Measurements from ENCODE around the gene AFAP1.
A peak's percentile ranks its signal among the peaks of the same experiment; 100 is the strongest.
"Not testable (repeated sequence)": the region's sequence is repeated elsewhere in the genome, so short reads cannot be mapped to it uniquely, and the experiment has no call there.

Gene AFAP1

DNA sequence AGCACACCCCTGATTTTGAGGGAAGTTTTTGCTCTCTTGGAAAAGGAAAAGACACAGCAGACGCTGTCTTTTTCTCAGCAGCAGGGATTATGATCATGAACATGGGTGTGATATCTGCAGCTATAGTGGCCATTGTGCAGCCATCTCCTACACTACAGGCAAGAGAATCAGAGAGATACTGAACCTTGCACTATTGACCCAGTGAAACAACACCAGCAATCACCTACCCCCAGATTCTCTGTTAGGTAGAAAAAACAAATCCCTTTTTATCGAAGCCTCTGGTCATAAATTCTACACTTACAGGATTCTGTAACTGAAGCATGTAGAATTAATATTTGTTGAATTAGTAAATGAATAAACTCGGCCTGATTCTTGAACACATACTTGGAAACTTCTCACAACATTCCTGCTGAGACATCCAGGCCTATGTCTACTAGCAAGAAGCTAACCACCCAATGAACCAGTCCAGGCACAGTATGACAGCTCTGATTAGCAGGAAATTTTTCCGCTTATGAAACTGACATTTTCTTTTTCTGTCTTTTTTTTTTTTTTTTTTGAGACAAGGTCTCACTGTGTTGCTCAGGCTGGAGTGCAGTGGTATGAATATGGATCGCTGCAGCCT lies 5.0 kb upstream of the AFAP1 start:
- no peak for ATAC-seq
- no peak for DNase-seq

DNA sequence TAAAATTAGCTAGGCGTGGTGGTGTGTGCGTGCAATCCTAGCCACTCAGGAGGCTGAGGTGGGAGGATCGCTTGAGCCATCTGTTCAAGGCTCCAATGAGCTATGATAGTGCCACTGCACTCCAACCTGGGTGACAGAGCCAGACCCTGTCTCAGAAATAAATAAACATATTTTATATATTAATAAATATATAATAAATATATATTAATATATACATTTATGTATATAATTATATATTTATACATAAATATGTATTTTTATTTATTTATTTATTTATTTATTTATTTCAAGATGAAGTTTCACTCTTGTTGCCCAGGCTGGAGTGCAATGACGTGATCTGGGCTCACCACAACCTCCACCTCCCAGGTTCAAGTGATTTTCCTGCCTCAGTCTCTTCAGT lies 4.0 kb upstream of the AFAP1 start:
- not testable (repeated sequence) for ATAC-seq, DNase-seq

DNA sequence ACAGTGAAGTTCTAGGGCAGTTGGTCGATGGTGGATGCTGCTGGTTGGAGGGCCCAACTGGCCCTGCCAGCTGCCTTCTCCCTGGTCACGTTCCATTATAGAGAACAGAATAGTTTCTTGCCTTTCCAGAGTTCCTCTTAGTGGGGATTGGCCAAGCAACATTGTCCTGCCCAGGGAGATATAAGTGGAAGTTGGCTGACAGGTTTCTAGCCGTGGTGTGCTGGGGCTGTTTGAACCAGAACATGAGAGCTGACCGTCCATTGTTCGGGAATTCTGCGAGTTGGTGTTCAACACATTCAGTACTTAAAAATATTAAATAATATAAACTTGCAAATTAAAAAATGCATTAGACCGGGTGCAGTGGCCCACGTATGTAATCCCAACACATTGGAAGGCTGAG lies 3.5 kb upstream of the AFAP1 start:
- DNase-seq (no peak), ATAC-seq (no peak)

DNA sequence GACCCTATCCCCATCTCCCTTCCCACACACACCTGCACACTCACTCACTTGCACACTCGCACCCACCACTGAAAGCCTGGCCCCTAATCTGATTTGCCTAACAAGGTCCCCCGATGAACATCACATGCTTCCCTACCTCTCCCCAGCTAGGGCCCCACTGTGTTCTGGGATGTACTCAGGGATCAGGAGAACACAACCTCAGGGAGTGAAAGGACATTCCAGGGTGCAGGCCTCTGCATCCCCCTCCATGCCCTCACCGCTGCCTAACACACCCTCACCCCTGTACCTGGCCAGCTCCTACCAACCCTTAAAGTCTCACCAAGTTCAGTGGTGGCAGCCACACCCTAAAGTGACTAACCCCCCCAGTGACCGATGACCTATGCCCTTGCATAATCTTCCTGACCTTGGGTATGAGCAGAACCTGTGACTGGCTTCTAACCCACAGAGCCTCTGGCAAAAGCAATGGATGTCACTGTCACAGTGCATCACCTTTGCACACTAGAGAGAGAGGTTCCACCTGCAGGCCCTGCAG lies 2.4 kb upstream of the AFAP1 start:
- DNase-seq (no peak), ATAC-seq (no peak)

DNA sequence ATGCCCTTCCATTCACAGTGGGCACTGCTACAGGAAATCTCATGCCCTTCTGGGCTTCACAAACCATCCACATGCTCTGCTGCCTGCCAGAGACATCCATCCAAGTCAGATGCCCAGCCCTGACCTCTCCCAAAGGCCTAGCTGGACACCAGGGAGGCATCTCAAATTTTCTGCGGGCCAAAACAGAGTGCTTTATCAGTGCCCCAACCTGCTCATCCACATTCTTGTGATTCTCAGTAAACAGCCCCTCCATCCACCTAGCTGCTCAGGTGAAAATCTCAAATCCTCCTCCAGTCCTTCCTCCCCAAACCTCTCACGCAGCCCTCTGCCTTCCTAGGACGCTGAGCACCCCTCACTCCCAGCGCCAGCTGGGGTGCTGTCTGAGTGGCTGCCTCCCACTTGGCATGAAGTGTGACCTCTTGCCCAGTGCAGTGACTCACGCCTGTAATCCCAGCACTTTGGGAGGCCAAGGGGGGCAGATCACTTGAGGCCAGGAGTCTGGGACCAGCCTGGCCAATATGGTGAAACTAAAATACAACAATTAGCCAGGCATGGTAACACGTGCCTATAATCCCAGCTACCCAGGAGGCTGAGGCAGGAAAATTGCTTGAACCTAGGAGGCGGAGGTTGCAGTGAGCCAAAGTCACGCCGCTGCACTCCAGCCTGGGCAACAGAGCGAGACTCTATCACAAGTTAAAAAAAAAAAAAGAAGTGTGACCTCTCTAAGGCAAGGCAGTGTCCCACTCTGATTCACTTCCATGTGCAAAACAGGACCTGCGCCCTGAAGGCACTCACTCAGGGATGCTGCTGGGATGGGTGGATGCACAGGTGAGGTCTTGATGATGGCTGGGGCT lies 1.7 kb upstream of the AFAP1 start:
- ATAC-seq (no peak), DNase-seq (no peak)

DNA sequence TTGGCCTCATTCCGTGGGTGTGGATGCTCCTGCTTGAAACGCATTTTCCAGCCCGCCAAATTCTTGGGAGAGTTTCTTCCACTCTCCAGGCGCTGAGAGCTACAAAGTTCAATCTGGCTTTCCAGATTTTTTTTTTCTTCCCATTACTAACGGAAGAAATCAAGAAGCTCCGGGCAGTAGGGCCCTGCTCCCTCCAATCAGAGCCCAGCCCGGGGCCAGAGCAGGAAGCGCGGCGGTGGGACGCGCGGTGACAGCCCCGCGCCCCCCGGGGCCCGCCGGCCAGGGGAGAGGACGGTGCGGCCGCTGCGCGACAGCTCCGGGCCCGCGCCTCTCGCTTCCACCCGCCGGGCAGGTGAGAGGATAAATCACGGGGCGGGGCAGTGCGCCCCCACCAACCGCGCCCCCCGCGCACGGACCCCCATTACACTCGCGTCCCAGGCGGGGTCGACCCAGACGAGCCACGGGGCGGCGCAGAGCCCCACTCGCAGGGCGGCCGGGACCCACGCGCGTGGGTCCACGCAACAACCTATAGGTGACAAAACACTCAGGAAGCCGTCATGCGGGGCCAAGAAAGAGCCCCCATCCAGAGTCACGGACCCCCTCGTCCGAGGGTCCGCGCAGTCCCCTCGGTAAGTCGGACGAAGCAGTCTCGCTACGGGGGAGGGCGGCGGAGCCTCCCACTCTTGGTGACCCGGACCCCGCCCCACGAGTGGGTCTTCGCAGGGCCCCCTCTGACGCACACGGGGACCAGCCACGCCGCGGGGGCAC lies 868 bp downstream of the AFAP1 start:
- no peak for ATAC-seq
- no peak for DNase-seq

DNA sequence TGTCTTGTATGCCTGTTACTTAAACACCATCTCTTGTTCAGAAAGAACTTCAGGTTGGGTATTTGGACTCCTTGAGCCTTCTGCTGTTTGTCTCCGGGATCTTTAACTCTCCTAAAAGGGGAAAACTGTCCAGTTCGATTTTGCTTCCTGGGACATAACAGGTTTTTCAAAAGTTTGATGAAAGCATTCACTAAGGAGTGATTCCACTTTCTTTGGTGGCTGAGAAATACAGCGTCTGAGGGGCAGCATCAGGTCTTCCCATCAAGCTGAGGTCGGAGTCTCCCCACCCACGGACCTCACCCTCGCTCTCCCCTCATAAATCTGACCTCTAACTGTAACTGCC lies 1.4 kb downstream of the AFAP1 start:
- DNase-seq (peak; percentile 37), ATAC-seq (no peak)

DNA sequence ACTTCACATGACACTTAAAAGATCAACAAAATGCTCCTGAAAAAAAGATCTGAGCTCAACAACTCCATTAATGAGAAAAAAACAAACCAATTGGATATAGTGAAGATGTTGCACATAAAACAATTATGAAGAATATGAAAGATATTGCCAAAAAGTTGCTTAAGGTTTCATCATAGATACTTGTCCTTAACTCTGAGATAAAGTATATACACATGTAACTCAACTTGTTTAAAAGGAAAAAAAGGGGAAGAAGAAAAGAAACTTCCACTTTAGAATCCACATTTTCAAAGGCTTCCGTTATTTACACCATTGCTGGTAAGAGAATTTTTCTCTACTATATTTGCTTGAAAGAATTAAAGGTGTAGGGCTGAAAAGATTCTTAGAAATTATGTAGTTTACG lies 2.7 kb downstream of the AFAP1 start:
- ATAC-seq (no peak), DNase-seq (no peak)

DNA sequence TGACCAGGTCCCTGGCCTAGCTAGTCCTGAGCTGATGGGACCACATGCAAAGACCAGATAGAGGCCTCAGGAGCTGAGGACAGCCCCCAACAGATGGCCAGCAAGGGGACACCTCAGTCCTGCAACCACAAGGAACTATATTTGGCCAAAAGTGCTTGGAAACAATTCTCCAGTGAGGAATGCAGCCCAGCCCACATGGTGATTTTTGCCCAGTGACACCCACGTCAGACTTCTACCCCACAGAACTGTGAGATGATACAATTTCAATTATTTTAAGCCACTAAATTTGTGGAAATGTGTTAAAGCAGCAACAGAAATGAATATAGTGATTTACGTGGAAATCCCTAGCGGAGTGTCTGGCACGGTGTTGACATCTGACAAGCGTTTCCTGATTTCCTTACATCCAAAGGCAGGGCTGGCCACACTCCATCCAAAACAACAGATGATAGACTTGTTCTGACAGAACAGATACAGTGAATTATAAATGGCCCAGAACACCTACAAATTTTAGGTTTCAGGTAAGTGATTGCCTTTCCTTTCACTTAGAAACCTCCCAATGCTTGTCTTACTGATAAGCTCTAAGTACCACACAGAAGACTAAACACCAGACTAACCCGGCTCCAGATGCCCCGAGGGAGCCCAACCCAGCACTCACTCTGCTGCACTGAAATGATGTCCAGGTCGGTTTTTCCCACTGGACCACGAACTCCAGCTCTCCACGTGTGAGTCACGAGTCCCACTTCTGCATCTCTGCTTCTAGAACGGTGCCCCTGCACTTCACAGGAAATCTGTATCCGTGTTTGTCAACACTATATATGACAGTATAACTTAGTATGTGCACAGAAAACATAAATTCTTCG lies 5.8 kb downstream of the AFAP1 start:
- no peak for DNase-seq
- no peak for ATAC-seq

DNA sequence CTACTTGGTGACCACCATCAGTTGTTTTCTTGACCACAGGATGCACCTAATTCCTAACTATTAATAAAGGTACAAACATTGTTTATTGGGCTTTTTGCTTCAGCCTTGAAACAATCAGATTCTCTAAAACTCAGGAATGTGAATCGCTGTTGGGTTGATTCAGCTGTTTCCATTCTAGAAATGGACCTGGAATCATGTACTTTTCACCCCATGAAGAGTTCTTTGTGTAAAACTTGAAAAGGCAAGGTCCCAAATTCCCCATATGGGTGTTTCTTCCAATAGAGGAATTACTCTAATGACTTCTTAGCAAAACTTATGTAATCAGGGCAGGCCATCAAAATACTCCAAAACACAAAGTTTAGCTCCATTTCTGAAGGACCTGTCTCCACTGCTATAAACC lies 7.4 kb downstream of the AFAP1 start:
- ATAC-seq = no peak
- no peak for DNase-seq

DNA sequence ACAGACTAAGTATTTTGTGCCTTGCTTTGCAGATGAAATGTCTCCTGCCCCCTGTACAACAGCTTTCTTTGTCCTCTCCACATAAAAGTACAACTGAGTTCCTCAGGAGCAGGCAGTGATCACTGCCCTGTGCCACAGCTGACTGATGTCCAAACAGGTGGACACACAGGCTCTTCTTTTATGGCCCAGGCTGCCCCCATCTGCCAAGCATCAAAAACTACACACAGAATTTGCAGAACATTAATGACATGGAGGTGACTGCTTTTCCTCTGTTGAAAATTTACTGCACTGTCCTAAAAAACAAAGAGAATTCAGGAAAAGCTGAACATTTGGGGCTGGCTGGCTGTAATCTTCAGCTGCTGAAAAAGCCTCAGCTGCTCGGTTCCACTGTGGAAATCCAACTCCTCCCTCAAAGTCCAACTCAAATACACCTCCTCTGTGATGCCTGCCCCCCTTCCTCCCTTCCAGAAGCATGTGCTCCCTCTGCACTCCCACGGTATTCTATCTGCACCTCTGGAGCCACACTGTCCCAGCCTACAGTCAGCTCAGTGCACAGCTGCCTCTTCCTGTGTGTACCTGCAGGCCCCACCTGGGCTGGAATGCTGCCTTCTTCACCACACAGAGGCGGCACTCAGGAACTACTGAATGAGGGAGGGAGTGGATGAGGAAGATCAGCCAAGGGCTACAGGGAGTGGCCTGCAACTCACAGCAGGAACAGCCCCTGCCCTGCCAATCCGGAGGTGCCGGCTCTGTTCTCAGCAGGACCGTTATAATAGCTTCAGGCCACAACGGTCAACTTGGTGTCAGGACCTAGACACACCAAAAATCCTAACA lies 10.3 kb downstream of the AFAP1 start:
- no peak for DNase-seq
- peak; percentile 28 for ATAC-seq

DNA sequence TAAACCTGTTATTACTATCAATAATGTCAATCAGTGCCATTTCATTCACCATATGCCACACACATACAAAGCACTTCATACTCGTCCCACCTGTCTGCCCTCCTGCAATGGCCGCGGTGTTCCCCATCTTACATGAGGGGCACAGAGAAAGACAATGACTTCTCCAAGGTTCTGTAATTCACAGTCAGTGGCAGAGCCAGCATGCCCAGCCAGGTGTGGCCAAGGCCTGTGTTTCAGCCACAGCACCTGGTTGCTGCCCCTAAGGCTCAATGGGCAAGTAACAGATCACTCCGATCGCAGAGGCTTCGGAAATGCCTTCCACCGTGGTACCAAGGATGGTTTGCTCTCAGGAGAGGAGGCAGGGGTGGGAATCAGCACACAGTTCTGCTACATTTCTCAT lies 10.9 kb downstream of the AFAP1 start:
- DNase-seq (no peak), ATAC-seq (no peak)

DNA sequence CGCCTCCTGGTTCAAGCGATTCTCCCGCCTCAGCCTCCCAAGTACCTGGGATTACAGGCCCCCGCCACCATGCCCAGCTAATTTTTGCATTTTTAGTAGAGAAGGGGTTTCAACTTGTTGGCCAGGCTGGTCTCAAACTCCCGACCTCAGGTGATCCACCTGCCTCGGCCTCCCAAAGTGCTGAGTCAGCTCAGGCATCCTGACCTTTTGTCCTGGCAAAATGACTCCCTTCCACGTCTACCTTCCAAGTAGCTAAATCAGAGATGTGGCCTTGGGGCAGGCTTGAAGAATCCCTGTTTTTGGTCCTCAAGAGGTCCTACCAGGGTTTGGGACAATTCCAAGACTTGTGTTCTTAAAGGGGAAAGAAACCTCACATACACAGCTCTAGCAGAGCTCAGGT lies 12.8 kb downstream of the AFAP1 start:
- no peak for ATAC-seq

DNA sequence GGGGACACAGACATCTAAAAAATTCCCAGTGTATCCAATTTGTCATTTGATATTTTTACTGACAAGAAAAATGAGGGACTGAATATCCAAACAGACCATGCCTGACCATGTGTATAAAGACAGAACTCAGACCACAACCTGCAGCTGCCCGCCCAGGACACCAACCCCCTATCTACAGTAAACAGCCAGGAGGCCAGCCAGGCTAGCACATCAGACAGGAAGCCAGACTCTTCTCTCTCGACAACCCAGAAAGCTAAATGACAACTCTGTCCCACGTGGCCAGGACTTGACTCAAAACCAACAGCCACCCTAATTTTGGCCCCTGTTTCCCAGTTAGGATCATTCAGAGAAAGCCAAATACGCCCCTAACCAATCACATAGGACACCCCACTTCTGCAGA lies 15.1 kb downstream of the AFAP1 start:
- ATAC-seq = no peak

More for the DNA sequence above, 12.8 kb downstream of the AFAP1 start:
- DNase-seq = no peak

DNA sequence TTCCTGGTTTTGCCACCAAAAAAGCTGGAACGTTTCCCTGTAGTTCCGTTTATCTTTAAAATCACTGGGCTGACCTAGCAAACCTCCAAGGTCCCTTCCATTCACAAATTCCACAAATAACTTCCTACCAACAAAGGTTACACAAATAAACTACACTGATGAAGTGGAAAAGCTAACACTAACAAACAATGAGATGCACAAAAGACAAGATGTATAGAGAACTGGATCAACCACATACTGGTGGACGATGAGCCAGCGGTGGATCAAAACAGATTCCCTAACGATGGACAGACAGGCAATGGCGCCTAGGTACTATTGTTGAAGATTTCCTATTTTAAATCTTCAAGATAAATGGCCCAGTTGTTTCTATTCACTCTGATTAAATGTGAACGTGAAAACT lies 15.5 kb downstream of the AFAP1 start:
- ATAC-seq (no peak), DNase-seq (no peak)

More for the DNA sequence above, 15.1 kb downstream of the AFAP1 start:
- no peak for DNase-seq

DNA sequence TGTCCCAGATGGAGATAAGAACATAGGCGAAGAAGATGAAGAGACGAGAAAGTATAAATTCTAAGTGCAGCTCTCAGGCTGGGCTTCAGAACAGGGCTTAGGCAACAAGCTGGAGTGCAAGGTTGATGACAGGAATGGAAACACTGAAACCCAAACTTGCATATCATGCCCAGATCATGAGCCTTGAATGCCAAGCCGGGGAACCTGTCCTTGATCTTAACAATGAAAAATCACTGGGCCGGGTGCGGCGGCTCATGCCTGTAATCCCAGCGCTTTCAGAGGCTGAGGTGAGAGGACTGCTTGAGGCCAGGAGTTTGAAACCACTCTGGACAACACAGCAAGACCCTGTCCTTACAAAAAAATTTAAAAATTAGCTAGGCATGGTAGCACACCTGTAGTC lies 17.2 kb downstream of the AFAP1 start:
- no peak for ATAC-seq
- no peak for DNase-seq

DNA sequence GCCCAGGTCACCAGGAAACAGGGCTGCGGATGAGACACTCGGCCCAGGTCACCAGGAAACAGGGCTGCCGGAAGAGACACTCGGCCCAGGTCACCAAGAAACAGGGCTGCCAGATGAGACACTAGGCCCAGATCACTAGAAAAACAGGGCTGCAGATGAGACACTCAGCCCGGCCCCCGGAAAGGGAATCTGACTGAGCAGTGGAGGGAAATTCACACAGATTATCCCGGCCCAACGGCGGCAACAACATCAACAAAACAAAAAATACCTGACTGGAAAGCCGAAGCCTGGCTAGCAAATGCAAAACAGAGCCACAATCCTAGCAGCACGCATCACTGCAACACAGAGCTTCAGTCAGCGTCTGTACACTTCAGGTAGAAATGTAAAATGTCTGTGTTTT lies 20.7 kb downstream of the AFAP1 start:
- DNase-seq = no peak
- ATAC-seq = no peak

DNA sequence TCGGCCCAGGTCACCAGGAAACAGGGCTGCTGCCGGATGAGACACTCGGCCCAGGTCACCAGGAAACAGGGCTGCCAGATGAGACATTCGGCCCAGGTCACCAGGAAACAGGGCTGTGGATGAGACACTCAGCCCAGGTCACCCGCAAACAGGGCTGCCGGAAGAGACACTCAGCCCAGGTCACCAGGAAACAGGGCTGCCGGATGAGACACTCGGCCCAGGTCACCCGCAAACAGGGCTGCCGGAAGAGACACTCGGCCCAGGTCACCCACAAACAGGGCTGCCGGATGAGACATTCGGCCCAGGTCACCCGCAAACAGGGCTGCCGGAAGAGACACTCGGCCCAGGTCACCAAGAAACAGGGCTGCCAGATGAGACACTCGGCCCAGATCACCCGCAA lies 21.5 kb downstream of the AFAP1 start:
- not testable (repeated sequence) for DNase-seq, ATAC-seq

DNA sequence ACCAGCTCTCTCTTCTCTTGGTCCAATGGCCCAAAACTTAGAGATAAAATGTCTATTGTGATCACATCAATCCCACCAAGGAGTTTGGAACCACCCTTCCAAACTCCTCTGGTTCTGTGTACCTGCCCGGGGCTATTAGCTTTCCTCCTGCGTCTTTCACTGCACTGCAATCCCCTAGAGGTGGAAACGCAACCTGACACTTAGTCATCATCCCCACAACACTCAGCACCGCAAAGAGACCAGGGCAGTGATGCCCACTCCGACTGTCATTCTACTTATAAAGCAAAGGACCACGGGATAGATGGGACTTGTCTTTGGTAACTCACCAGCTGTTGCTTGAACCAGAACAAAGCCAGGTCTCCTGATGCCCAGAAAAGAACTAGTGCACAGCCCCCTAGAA lies 22.0 kb downstream of the AFAP1 start:
- DNase-seq = no peak
- ATAC-seq = no peak

DNA sequence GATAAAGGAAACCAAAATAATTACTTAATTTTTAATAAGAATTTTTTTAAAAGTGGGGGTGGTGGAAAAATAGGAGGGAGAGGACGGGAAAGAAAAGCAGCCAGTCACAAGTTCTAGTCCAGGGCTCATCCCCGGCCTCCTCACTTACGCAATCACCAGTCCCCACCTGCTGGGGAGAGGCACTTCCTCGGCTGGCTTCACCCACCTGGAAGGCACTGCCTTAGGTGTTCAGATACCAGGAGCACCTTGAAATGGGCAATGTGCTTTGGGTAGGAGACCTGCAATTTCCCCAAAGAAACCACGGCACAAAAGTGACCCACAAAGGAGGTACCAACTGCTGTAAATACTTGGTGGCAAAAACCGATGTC lies 23.8 kb downstream of the AFAP1 start:
- ATAC-seq (no peak), DNase-seq (no peak)

DNA sequence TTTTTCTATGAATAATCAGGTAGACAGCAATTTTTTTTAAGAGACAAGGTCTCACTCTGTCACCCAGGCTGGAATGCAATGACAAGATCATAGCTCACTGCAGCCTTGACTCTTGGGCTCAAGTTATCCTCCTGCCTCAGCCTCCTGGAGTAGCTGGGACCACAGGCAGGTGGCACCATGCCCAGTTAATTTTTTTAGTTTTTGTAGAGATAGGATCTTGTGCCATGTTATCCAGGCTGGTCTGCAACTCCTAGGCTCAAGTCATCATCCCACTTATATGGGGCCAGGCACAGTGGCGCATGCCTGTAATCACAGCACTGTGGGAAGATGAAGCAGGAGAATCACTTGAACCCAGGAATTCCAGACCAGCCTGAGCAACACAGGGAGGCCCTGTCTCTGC lies 26.8 kb downstream of the AFAP1 start:
- ATAC-seq = no peak
- DNase-seq = no peak
